Left cardiac atrium (tissue), 4 donors: ENCODE measurements around the gene FGFRL1. TPM values are rescaled to one million over a fixed set of nuclear protein-coding genes. Genes with fewer than 3 reads are reported as not detected.

Experiments used
- ATAC-seq, 2 donors: fragments of 200-7000 bp; cut with Tn5 transposase; one replicate each; pipeline ENCODE4 v1.9.1; 2020; ENCODE audit warnings: mild to moderate bottlenecking in 2 of 2, moderate library complexity in 2 of 2
- DNase-seq: peaks from one replicate; pipeline ENCODE4 v3.0.0-alpha.2; 2020
- intact Hi-C, 2 donors: fragments of 100-400 bp; cut with DNase I; formaldehyde crosslinking; loops; one replicate each; pipeline versions ENCODE4 v1.14.1 to v1.15.1; 2022 to 2023
- total RNA-seq, 2 donors: library from RNA; stranded (reverse); fragmentation: NEBNext Ultra II Directional; extraction: Animal tissue kit (Norgen Biotek cat#: 25700); gene quantifications; one replicate each; pipeline ENCODE4 v1.2.1, GENCODE V29; 2021
- donor health status: DM: no; HTN: yes; CAD: no.
- donor health status: DM: no; HTN: yes; CAD: no; lungs with severe emphysema.
- donor health status: DM: yes; HTN: yes; CAD: no.
- donor health status: Dilated cardiomyopathy.

FGFRL1 gene
- total RNA-seq, 2 donors from 2014 or later, result 21.6 to 29.0 TPM

- no peak for DNase-seq
- ATAC-seq, result peak in 1 of 2 donors; percentile 3
- intact Hi-C loops, result no loop called here
These were observed 9.2 kb upstream of the FGFRL1 start for GRCh38 chr4:1002131-1002630.

GRCh38 chr4:1002631-1003251 lies 8.7 kb upstream of the FGFRL1 start:
- DNase-seq, result no peak
- ATAC-seq, result no peak
- intact Hi-C loops, result no loop called here

- peak in 1 of 2 donors; percentile 38 for ATAC-seq
- no peak for DNase-seq
- intact Hi-C loops, result no loop called here
These were observed 8.0 kb upstream of the FGFRL1 start for GRCh38 chr4:1003271-1004070.

- no peak for ATAC-seq
- DNase-seq, result no peak
- intact Hi-C loops, result no loop called here
These were observed 7.4 kb upstream of the FGFRL1 start for GRCh38 chr4:1004071-1004418.

GRCh38 chr4:1004557-1005485 lies 6.6 kb upstream of the FGFRL1 start:
- intact Hi-C loops, result no loop called here
- no peak for DNase-seq
- no peak for ATAC-seq

GRCh38 chr4:1006856-1007255 lies 4.6 kb upstream of the FGFRL1 start:
- intact Hi-C loops, result no loop called here
- no peak for ATAC-seq
- DNase-seq, result no peak

GRCh38 chr4:1008840-1009541 lies 2.4 kb upstream of the FGFRL1 start:
- ATAC-seq, result no peak
- intact Hi-C loops, result no loop called here
- DNase-seq, result no peak

GRCh38 chr4:1009542-1010394 lies 1.7 kb upstream of the FGFRL1 start:
- intact Hi-C loops, result no loop called here
- DNase-seq (peak; percentile 71), ATAC-seq (peak; percentile 78 to 82)

- peak; percentile 84 for DNase-seq
- peak; percentile 45 to 71 for ATAC-seq
- intact Hi-C loops, result no loop called here
These were observed 918 bp upstream of the FGFRL1 start for GRCh38 chr4:1010395-1011021.

- intact Hi-C loops, result no loop called here
- DNase-seq (no peak), ATAC-seq (no peak)
These were observed 224 bp downstream of the FGFRL1 start for GRCh38 chr4:1011666-1012033.

- DNase-seq (no peak), ATAC-seq (peak in 1 of 2 donors; percentile 1)
- intact Hi-C loops, result no loop called here
These were observed 761 bp downstream of the FGFRL1 start for GRCh38 chr4:1012034-1012739.

GRCh38 chr4:1013225-1014073 lies 2.0 kb downstream of the FGFRL1 start:
- DNase-seq, result no peak
- no peak for ATAC-seq
- intact Hi-C loops, result no loop called here

GRCh38 chr4:1014291-1015167 lies 3.1 kb downstream of the FGFRL1 start:
- DNase-seq (no peak), ATAC-seq (no peak)
- intact Hi-C loops, result no loop called here

GRCh38 chr4:1015179-1015578 lies 3.8 kb downstream of the FGFRL1 start:
- ATAC-seq, result no peak
- no peak for DNase-seq
- intact Hi-C loops, result no loop called here

- intact Hi-C loops, result no loop called here
- ATAC-seq (no peak), DNase-seq (no peak)
These were observed 4.3 kb downstream of the FGFRL1 start for GRCh38 chr4:1015746-1016145.
